ENCODE measurements around the gene IPP.
A peak's percentile ranks its signal among the peaks of the same experiment; 100 is the strongest.
"Not testable (repeated sequence)": the region's sequence is repeated elsewhere in the genome, so short reads cannot be mapped to it uniquely, and the experiment has no call there.

The IPP gene

DNA sequence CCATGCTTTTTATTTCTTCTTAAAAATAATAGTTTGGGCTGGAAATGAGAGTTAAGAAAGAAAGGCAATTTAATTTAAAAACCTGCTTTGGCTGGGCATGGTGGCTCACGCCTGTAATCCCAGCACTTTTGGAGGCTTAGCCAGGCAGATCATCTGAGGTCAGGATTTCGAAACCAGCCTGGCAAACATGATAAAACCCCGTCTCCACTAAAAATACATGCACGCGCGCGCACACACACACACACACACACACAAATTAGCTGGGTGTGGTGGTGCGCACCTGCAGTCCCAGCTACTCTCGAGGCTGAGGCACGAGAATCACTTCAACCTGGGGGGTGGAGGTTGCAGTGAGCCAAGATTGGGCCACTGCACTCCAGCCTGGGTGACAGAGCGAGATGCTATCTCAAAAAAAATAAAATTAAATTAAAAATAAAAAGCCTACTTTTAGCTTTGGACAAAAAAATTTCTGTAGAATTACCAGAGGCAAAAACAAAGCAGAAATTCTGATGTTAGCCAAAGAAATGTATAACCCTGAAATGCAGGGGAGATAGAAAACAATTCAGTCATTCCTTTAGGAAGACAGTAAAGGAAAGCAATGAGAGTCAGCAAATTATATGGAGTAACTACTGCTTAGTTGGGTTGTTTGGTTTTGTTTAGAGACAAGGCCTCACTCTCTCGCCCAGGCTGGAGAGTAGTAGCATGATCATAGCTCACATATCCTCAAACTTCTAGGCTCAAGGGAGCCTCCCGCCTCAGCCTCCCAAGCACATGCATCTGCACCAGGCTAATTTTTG, 15.7 kb upstream of the IPP start:
- H3K4me3 ChIP-seq (ENCODE audit: low read depth, low read length), result no peak overlapping the region
- no peak for DNase-seq (ENCODE audit: low read depth)
- TF ChIP-seq, protein P1, sequence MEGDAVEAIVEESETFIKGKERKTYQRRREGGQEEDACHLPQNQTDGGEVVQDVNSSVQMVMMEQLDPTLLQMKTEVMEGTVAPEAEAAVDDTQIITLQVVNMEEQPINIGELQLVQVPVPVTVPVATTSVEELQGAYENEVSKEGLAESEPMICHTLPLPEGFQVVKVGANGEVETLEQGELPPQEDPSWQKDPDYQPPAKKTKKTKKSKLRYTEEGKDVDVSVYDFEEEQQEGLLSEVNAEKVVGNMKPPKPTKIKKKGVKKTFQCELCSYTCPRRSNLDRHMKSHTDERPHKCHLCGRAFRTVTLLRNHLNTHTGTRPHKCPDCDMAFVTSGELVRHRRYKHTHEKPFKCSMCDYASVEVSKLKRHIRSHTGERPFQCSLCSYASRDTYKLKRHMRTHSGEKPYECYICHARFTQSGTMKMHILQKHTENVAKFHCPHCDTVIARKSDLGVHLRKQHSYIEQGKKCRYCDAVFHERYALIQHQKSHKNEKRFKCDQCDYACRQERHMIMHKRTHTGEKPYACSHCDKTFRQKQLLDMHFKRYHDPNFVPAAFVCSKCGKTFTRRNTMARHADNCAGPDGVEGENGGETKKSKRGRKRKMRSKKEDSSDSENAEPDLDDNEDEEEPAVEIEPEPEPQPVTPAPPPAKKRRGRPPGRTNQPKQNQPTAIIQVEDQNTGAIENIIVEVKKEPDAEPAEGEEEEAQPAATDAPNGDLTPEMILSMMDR (conservative IDR thresholded peaks at IDR 0.05; ENCODE audit: low read depth, low read length), result no peak

DNA sequence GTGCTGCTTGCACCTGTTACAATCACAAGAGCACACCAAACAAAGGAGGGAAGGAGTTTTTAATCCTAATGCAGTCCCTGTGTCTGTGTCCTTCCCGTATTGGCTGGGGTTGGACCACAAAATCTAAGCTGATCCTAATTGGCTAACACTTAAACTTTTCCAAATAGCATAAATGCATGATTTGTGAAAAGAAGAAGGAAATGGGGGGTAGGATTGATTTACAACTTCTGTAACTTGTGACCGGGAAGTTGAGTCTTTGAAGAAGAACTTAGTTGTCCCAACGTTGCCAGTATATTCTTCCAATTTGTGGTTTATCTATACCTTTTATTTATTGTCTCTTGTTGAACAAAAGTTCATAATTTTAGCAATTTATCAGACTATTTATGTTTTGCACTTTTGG, 11.8 kb upstream of the IPP start:
- DNase-seq (ENCODE audit: low read depth), result no peak
- TF ChIP-seq, protein P1 (conservative IDR thresholded peaks at IDR 0.05; ENCODE audit: low read depth, low read length), result no peak
- H3K4me3 ChIP-seq (ENCODE audit: low read depth, low read length), result no peak overlapping the region

DNA sequence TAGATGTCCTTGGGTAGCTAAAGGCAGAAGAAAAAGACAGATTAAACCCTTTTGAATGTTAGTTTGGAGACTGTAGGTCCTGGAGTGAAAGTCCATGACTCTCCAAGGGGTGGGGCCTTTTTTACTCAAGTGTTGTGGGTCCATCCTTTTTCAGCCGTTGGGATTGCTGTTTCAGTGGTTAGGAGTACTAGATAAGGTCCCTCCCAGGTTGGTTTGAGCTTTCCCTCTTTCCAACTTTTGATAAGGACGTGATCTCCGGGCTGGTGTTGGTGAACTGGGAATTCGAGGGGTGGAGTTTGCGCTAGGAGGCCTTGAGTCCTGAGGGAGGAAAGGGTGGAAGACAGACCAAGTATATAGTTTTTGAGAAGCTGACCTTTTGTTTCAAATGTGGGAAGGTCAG, 5.2 kb upstream of the IPP start:
- no peak overlapping the region for H3K4me3 ChIP-seq (ENCODE audit: low read depth, low read length)
- TF ChIP-seq, protein P1 (conservative IDR thresholded peaks at IDR 0.05; ENCODE audit: low read depth, low read length), result no peak
- no peak for DNase-seq (ENCODE audit: low read depth)

DNA sequence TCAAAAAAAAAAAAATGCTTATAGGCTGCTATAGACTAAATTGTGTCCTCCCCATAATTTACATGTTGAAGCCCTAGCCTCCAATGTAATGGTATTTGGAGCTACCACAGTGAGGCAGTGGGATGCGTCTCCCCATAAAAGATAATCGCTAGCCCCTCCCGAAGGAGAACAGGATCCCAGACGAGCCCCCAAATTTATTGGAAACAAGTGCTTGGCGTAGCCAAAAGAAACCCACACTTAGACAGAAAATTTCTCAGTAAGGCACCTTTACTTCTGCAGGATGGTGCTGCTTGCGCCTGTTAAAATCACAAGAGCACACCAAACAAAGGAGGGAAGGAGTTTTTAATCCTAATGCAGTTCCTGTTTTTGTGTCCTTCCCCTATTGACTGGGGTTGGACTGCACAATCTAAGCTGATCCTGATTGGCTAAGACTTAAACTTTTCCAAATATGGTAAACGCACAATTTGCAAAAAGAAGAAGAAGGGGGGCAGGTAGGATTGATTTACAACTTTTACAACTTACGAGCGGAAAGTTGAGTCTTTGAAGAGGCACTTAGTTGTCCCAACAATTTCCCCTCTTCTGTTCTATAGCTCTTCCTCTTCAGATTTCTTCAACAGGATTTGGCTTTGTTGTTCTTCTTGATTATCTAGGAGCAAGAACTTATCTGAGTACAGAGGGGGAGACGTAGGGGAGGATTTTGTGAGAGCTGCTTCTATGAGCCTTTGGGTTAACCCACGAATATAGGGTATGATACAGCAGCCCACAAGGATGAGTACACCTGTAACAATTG, 3.0 kb upstream of the IPP start:
- DNase-seq (ENCODE audit: low read depth), result no peak
- TF ChIP-seq, protein P1 (conservative IDR thresholded peaks at IDR 0.05; ENCODE audit: low read depth, low read length), result no peak
- no peak overlapping the region for H3K4me3 ChIP-seq (ENCODE audit: low read depth, low read length)

DNA sequence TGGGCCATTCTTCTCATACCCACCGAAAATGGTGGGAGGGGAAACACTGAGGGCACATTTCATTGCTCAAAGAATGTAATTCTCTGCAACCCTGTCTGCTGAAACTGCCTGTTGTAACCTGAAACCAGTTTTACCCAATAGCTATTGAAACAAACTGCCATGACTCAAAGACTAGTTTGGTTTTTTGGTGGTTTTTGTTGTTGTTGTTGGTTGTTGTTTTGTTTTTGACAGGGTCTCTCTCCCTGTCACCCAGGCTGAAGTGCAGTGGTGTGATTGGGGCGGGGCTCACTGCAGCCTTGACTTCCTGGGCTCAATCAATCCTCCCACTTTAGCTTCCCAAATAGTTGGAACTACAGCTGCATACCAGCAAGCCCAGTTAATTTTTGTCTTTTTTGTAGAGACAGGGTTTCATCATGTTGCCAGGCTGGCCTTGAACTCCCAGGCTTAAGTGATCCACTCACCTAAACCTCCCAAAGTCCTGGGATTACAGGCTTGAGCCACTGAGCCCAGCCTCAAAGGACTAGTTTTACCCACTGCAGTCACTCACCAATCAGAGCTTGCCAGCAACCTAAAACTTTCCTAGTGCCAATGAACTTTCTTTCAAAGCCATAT, 2.1 kb upstream of the IPP start:
- TF ChIP-seq, protein P1 (conservative IDR thresholded peaks at IDR 0.05; ENCODE audit: low read depth, low read length), result no peak
- no peak overlapping the region for H3K4me3 ChIP-seq (ENCODE audit: low read depth, low read length)
- DNase-seq (ENCODE audit: low read depth), result peak; percentile 61

DNA sequence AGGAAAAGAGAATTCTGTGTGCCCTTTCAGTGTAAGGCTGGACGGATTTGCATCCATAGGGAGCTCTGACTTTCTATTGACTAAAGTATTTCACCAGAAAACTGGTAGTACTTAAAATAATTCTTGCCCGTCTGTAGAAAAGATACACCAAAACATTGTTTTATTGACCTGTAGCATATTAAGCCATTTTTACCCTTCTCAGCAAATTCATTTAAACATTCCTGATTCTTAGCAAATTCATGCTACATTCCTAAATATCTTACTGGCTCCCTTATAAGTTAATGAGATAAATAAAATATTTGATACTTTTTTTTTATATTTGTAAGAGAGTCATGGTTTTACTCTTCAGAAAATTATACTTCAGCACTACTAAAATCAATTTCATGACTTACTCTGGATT, 1.6 kb upstream of the IPP start:
- H3K4me3 ChIP-seq (ENCODE audit: low read depth, low read length), result no peak overlapping the region
- DNase-seq (ENCODE audit: low read depth), result no peak
- TF ChIP-seq, protein P1 (conservative IDR thresholded peaks at IDR 0.05; ENCODE audit: low read depth, low read length), result no peak

DNA sequence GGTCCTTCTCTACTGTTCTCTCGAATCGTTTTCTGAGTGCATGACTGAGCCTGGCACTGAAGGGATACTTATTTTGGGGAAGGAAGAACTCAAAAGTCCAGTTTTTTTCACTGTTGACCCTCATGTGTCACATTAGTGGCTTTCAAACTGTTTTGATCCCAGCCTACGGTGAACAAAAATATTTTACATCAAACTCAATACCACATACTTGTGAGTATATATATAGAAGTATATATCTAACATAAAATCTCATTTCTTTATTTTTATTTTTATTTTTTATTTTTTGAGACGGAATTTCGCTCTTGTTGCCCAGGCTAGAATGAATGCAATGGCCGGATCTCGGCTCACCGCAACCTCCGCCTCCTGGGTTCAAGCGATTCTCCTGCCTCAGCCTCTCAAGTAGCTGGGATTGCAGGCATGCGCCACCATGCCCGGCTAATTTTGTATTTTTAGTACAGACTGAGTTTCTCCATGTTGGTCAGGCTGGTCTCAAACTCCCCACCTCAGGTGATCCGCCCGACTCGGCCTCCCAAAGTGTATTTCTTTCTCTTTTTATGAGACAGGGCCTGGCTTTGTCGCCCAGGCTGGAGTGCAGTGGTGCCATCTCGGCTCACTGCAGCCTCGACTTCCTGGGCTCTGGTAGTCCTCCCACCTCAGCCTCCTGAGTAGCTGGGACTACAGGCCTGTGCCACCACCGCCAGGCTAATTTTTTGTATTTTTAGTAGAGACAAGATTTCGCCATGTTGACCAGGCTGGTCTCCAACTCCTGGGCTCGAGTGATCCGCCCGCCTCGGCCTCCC, 786 bp upstream of the IPP start:
- not testable (repeated sequence) for DNase-seq (ENCODE audit: low read depth)
- H3K4me3 ChIP-seq (ENCODE audit: low read depth, low read length), result peak overlapping the region; percentile 84
